ENCODE measurements around the gene F5.
A peak's percentile ranks its signal among the peaks of the same experiment; 100 is the strongest.

F5 gene

GRCh38 chr1:169475806-169476387 lies 110.4 kb downstream of the F5 start:
- no peak for DNase-seq

- DNase-seq: no peak
Observed at GRCh38 chr1:169474302-169474995, 111.8 kb downstream of the F5 start.

DNA sequence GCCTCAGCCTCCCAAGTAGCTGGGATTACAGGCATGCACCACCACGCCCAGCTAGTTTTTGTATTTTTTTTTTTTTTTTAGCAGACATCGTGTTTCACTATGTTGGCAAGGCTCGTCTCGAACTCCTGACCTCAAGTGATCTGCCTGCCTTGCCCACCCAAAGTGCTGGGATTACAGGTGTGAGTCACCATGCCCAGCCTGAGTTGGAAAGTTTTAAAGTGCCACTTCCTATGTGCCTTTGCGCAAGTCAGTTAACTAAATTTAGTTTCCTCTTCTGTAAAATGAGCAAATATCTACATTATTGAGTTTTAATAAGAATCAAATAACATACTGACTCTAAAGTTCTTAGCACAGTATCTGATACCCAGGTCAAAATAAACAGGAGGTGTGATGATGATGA lies 112.9 kb downstream of the F5 start:
- DNase-seq: no peak

GRCh38 chr1:169472738-169473137 lies 113.5 kb downstream of the F5 start:
- no peak for DNase-seq

- DNase-seq: no peak
Observed at GRCh38 chr1:169468982-169469381, 117.3 kb downstream of the F5 start.

DNA sequence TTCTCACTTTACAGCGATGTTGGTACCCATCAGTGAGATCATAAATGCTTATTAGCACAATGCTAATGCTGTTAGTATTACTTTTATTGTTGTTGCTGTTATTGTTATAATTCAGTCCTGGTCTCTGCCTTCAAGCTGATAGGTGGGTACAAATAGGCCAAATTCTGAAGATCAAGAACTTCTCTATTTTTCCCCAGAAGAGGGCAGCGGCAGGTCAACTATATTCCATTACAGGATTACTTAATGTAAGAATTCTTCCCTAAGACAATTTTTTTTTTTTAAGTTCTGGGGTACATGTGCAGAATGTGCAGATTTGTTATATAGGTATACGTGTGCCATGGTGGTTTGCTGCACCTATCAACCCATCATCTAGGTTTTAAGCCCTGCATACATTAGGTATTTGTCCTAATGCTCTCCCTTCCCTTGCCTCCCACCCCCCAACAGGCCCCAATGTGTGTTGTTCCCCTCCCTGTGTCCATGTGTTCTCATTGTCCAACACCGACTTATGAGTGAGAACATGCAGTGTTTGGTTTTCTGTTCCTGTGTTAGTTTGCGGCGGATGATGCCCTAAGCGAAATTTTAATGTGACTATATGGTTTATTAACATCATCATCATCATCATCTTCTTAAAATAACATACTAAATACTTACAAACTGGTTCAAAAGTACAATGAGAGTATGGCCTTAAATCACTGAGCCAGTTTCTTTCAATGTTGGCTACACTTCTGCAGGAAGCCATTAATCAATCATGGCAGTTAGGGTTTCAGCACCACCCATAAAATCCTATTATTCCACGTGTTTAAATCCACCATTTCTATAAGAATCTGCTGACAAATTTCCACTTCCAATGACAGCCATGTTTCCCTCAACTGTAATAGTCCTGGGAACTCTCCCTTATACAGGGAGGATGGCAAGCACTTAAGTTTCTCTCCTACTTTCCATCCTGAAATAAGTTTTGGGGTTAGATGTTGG lies 119.7 kb downstream of the F5 start:
- DNase-seq: peak; percentile 36

DNA sequence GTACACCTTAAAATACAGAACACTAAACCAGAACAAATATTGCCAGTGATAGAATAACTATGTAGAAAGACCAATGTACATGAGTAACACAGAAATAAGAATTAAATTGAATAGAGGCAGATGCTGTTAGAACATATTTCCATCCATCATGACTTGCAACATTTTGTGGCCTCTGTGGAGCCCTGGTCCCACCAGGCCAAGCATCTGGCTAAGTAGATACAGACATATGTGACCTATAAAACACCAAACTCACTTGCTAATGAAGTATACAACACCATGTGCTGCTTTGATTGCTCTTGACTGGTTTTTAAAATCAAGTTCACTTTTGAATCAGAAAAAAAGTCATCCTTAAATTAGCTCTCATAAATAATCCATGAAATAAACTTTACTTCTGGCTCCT lies 121.0 kb downstream of the F5 start:
- no peak for DNase-seq

Data from NCI-H146 (cell line).